NB4 (cell line): Measurements from ENCODE around the gene NBEA.

Experiments used
- CTCF ChIP-seq: IDR thresholded peaks from one replicate; pipeline ENCODE4 v1.5.1; 2012; ENCODE audit warnings: low read depth, low read length
- MYC ChIP-seq: IDR thresholded peaks from 2 replicates; pipeline ENCODE4 v1.6.1; 2011; ENCODE audit warnings: low read depth, low read length
- POLR2A ChIP-seq: IDR thresholded peaks from 2 replicates; pipeline ENCODE4 v1.6.1; 2011; ENCODE audit warnings: mild to moderate bottlenecking; ENCODE audit not compliant: insufficient read length; ENCODE audit errors: extremely low read depth

GRCh38 chr13:34944274-34944634 is 2.2 kb downstream of the NBEA start:
- TF ChIP-seq POLR2A (no peak), CTCF (no peak), MYC (no peak)
